ENCODE data around the gene SSTR4.
"Not testable (repeated sequence)": the region's sequence is repeated elsewhere in the genome, so short reads cannot be mapped to it uniquely, and the experiment has no call there.

SSTR4 gene

DNA sequence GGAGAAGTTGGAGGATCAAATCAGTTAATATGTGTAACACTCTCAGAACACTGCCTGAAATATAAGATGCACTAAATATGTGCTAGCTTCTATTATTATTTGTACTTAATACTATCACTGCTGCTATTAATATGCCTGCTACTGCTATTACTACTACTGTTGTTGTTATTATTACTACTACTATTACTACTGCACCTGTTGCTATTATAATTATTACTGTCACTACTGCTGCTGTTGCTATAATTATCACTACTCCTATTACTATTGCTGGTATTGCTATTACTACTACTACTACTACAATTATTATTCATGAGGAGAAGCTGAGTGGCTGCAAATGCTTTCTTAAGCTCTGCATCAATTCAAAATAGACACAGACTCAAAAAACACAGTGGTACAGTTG is 16.7 kb upstream of the SSTR4 start:
- no peak for DNase-seq (ENCODE audit: low read depth)

DNA sequence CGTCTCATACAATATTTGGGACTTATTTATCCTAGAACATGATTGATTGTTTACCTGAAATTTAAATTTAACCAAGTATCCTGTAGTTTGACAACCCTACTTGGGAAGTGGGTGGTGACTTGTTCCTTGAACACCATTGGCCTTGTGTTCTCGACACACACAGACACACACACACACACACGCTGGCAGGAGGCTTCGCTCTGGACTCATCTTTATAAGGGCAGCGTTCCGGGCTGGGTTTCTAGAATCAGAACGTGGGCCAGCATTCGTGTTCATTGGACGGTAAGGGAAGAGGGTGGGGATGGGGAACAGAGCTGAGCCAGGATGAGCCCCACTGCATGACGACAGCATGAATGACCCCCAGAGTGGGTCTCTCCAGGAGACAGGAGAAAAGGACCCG is 16.2 kb upstream of the SSTR4 start:
- no peak for DNase-seq (ENCODE audit: low read depth)

DNA sequence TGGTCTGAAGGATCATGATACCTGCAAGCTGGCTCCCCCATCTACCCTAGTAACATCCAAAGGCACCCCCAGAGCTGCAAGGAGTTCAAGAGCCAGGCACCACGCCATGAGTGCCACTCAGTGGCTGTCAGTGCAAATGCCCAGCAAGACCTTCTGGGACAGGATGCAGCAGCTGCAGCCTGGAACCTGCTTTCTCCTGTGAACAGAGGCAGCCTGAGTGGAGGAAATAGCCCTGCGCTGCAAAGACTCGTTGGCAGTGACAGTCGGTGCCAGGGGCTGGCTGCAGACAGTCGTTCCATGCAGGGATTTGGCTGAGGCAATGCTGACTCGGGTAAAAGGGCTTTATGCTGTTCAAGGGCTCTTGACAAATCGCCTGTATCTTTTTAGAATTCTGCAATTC is 15.7 kb upstream of the SSTR4 start:
- no peak for DNase-seq (ENCODE audit: low read depth)

DNA sequence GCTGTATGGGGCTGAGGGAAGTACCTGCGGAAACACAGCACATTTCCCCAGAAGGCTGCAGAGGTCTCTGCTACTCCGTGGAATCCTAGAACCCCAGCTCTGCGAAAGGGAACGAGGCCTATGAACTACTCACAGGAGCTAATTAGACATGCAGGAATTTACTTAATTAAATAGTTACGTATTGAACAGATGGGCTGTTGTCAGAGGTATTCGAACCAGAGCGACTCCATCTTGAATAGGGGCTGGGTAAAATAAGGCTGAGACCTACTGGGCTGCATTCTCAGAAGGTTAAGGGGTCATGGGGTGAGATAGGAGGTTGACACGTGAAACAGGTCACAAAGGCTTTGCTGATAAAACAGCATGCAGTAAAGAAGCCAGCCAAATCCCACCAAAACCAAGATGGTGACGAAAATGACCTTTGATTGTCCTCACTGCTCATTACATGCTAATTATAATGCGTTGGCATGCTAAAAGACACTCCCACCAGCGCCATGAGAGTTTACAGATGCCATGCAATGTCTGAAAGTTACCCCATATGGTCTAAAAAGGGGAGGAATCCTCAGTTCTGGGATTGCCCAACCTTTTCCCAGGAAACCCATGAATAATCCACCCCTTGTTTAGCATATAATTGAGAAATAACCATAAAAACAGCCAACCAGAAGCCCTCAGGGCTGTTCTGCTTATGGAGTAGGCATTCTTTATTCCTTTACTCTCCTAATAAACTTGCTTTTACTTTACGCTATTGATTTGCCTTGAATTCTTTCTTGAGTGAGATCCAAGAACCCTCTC is 14.7 kb upstream of the SSTR4 start:
- no peak for DNase-seq (ENCODE audit: low read depth)

DNA sequence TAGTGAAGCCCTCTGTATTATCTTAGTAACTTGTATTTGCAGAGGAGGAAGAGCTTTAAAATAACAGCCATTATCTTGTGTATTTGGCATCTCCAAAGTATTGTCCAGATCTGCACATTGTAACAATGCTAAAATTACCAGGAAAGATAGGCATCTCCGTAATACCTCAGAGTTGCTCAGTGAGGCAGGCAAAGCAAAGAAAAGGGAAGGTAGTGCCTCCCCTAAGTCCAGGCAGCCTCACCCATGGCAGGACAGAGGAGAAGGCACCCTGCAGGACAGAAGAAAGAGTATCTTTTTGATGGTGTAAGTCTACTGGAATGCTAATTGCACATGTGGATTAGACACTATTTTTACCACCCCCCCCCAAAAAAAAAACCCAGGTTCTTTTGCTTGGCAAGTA is 13.6 kb upstream of the SSTR4 start:
- no peak for DNase-seq (ENCODE audit: low read depth)

DNA sequence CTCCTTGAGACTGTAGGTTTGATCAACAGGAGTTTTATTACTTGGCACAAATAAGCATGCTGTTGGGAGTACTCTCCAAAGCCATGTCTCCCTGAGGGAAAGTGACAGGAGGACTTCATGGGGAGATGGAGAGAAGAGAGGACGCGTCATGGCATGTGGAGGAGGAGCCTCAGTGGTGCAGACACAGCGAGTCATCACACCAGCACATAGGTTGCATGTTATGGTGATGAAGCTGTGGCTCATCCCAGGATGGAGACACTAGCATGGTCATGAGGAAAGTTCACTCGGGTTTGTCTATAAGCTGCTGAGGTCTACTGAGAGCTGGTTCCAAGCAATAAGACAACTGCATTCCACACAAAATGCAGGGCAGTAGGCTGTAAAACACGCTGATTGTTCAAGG is 13.2 kb upstream of the SSTR4 start:
- DNase-seq (ENCODE audit: low read depth), result no peak

DNA sequence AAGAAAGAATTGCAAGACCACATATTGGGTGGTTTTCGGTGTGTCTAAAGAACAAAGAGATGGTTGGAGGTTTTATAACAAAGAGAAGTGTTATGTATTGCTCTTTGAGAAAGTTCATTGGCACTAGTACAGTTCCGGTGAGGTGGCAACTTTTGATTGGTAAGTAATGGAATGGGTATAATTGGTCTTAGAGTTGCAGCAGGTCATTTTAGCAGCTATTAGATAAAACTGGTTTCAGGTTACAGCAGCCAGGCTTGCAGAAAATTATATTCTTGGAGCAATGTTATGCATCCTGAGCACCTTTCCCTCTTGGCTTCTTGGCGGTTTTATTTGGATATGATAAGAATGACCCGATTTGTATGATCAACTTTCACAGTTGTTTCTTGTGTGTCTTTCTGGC is 12.3 kb upstream of the SSTR4 start:
- no peak for DNase-seq (ENCODE audit: low read depth)

DNA sequence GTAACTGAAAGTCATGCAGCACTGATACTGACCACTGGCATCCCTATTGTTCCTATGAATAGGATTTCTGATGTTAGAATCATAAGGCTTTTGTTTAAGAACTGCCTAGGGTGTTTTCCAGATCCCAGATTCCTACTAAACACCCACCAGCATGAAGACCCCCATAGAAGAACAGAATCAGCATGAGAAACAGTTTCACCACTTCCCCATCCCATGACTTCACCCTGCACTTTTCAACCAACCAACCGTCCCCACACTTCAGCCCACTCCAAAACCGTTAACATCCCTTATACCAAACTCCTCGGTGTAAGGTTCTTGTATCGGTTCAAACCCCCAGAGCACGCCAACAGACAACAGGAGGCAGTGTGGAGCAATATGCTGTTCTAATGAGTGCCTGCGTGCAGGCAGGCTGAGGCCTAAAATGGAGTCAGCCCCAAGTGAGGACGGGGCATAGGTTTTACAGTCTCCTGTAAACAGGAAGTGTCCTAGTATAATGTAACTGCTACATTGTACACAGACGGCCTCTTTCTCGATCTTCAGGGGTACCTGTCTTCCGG is 11.4 kb upstream of the SSTR4 start:
- DNase-seq (ENCODE audit: low read depth), result no peak

DNA sequence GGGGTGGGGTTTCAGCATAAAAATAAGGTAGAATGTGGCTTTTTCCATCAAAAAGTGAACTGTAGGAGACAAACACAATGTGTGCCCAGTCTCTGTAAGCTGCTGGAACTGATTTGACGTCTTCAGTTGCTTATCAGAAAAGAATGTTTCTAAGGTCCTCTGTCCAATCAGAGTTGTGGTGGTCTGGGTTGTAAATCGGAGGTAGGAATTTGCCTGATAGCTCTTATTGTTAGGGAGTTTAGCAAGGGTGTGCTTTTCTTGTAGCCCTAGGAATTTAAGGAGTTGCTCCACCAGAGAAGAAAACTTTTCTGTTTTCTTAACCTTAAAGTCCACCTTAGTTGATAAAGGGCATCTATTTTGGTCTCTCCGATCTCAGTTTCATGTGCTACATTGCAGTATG is 10.4 kb upstream of the SSTR4 start:
- DNase-seq (ENCODE audit: low read depth), result no peak

DNA sequence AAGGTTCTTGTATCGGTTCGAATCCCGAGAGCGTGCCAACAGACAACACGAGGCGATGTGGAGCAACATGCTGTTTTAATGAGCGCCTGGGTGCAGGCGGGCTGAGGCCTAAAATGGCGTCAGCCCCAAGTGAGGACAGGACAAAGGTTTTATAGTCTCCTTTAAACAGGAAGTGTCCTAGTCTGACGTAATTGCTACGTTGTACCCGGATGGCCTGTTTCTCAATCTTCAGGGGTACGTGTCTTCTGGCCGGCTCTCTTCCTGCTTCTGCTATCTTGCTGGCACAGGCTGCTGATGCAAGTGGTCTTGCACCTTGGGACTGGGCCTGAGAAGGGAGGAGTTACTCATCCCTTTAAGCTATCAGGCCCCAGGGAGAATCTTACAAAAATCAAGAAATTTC is 9.6 kb upstream of the SSTR4 start:
- DNase-seq (ENCODE audit: low read depth), result not testable (repeated sequence)

DNA sequence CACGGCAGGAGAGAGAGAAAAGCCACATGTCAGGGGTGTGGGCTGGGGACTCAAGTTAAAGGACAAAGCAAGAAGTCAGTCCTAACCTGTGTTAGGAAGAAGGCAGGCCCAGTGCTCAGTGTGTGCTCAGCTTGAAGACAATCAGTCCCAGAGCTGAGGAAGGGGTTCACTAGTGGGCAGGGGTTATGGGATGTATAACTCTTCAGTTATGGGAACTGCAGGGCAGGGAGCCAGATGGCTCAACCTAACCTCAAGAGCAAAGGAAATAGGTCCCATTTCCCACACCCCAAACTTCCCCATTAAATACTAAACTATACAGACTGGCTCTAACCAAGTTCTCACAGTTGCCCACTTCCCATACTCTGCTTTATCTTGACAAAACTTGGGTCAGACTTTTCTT is 7.4 kb upstream of the SSTR4 start:
- no peak for DNase-seq (ENCODE audit: low read depth)

DNA sequence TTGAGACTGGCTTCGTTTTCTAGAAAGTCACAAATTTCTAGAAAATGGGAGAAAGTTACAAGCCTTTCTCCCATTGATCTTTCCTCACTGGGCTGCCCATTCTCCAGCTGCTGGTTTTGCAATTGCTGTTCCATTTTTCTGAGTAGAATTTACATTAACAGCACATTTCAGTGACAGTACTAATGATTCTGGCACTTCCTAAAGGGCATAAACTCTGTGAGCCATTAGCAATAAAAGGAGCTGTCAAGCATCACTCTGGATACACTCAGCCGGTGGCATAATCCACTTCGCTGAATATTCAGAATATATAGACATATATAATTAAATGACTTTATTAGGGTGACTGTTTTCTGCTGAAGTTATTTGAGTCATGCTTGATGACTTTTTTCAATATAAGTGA is 6.7 kb upstream of the SSTR4 start:
- no peak for DNase-seq (ENCODE audit: low read depth)

DNA sequence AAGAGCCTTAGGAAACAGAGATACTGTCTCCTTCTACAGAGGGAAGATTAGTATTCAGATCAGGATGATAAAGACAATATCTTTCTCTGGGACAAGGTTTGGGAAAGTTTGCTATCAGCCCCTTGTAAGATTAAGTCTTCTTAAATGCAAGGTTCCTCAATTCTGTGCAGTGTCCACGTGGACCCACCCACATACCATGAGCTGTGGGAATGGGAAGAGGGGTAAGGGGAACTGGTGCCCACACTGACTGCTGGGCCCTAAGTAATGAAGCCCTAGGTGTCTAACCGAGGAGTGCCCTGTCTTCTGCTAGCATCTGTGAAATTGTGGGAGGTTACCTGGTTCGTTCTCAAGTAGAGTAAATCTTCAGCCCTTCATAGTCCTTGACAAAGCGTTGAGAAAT is 5.8 kb upstream of the SSTR4 start:
- DNase-seq (ENCODE audit: low read depth), result no peak

DNA sequence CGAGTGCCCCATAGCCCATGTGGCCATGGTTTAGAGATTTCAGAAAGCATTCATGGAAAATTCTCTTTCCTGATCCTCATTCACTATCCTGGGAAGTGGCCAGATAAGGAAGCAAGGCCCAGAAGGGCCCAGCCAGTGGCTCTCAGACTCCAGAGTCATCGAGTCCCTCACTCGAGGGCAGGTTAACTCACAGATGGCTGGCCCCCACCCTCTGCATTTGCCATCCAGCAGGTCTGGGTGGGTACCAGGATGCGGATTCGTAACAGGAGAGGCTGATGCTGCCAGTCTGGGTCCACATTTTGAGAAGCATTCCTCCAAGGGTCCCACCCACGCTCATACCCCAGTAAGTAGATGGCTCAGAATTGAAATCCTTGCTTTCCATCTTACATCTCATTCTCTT is 3.8 kb upstream of the SSTR4 start:
- no peak for DNase-seq (ENCODE audit: low read depth)

DNA sequence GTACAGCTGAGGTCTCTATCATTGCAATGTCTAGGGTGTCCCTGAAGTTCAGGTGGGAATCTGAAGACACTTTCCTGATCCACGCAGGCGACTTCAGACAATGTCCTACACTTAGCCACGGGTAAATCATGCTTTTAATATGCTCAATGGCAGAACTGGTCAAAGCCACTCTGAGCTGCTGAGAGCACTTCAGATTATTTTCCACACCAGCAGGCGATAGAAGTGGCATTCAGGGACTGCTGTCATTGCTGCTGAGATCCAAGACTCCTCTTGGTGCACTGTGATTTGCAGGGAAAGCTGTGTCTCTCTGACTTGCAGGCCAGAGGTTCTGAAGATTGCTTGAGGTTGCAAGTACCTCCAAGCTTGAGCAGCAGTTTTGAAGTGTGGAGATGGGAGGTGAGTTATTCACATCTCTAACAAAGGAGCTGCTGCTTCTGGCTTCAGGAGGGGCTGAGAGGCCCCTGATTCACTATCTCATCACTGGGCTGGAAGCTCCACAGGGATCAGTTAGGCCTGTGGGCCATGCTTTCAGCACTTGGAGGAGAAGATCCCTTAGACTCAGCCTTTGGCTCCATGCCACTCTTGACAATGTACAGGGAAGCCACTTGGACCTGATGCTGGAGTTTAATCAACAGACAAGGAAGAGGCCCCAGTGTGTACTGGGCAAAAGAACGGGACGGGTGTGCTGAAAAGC is 2.9 kb upstream of the SSTR4 start:
- DNase-seq (ENCODE audit: low read depth), result no peak

DNA sequence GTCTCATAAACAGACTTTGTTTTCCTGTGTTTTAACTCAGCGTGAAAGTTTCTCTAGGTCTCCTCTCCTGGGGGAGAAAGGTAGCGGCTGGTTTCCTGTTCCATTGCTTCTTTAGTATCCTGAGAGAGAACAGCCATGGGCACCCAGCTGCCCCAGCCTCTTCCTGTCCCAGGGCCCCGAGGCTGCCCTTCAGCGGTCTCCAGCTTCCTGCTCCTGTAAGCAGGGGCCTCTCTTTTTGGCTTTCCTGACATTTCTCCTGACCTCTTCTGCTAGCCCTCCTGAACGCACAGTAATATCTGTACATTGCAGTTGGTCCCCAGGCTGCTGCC is 2.4 kb upstream of the SSTR4 start:
- DNase-seq (ENCODE audit: low read depth), result no peak

DNA sequence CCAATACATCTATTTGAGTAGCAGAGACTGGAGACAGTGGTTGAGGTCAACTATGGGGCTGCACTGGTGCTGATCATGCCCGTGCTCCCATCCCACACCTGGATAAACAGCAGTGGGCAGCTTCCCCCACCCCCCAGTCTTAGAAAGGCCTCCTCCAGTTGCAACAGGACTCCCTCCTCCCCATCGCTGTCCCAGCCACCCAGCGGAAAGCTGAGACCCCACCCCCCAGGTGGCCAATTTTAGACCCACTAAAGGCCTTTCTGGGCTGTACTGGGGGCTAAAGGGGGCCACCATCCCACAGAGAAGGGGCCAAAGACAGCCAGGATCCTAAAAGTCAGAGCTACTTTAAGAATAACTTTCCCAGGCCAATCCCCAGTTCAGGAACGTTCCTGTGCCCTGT is 1.2 kb upstream of the SSTR4 start:
- DNase-seq (ENCODE audit: low read depth), result no peak

DNA sequence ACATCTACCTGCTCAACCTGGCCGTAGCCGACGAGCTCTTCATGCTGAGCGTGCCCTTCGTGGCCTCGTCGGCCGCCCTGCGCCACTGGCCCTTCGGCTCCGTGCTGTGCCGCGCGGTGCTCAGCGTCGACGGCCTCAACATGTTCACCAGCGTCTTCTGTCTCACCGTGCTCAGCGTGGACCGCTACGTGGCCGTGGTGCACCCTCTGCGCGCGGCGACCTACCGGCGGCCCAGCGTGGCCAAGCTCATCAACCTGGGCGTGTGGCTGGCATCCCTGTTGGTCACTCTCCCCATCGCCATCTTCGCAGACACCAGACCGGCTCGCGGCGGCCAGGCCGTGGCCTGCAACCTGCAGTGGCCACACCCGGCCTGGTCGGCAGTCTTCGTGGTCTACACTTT is 619 bp downstream of the SSTR4 start:
- DNase-seq (ENCODE audit: low read depth), result no peak

DNA sequence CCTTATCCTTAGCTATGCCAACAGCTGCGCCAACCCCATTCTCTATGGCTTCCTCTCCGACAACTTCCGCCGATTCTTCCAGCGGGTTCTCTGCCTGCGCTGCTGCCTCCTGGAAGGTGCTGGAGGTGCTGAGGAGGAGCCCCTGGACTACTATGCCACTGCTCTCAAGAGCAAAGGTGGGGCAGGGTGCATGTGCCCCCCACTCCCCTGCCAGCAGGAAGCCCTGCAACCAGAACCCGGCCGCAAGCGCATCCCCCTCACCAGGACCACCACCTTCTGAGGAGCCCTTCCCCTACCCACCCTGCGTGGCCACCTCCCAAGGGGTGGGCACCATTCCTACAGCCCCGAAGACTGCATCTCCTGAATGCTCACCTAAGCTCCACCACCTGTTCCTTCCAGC is 1.3 kb downstream of the SSTR4 start:
- no peak for DNase-seq (ENCODE audit: low read depth)

DNA sequence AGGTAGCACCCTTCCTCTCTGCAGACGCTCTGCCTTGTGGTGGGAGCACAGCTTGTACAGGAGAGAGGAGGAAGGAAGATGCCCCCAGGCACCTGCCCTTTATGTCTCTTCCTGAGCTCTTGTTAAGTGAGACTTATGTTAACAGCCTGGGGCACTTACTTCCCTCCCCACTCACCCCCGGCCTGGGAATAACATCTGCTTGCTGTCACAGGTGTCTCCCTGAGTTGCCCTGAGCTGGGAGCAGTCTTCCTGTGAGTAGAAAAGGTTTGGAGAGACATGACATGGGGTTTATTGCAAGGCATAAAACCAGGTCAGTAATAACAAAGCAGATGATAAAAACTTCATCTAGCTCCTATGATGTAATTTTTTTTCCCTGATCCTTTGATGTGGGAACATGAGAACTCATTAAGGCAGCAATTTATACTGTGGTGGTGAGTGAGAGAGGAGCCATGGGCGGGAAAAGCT is 1.9 kb downstream of the SSTR4 start:
- no peak for DNase-seq (ENCODE audit: low read depth)

DNA sequence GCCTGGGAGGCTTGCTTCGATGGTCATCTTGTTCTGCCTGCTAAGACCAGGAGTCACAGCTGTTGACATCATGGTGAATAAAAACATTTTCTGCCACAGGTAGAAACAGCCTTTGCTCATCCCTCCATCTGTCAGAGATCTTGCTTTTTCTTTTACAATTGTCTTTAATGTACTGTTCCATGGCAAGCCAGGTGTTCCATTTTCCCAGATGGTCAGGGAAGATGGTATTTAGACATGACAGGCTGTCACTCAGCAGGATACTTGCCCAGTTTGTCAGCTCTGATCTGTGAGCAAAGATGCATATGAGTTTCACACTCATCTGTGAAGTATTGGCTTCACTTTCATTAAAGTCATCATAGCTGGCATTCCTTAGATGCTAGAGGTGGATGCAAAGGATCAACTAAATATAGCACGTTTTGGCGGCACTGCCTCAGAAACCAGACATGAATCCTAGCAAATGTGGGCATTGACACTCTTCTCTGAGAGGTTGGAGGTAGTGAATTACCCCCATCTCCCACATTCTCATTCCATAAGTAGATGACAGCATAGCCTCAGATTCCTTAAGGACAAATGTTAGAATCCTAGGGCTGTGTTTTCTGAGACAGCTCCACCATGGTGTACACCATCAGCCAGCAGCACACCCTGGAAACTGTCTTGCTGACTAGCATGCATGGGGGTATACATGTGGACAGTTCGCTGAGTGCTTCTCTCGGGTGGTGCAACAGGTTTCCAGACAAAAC is 4.2 kb downstream of the SSTR4 start:
- DNase-seq (ENCODE audit: low read depth), result no peak

DNA sequence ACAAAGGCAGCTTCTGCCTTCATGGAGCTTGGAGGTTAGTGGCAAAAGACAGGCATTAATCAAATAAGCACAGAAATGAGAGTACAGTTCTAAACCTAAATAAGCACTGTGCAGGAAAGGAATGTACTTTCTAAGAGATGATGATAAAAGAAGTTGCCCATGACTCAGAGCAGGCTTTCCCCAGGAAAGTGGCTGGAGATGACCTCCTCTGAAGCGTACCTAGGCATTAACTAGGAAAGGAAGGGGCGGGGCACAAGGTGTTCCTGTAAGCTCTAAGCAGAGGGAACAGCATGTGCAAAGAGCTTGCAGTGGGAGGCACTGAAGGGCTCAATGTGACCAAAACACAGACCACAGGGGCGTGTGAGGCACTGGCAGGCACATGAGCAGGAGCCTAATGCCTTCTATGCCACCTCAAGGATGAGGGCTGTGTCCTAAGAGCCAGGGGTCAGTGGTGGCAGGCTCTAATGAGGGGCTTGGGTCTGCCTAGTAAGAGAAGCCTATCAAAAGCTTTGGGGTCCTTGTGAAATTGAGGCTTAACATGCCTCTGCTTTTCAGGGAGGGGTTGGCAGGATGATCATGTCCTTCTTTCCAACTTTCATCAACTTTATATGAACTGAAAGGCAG is 4.9 kb downstream of the SSTR4 start:
- no peak for DNase-seq (ENCODE audit: low read depth)

DNA sequence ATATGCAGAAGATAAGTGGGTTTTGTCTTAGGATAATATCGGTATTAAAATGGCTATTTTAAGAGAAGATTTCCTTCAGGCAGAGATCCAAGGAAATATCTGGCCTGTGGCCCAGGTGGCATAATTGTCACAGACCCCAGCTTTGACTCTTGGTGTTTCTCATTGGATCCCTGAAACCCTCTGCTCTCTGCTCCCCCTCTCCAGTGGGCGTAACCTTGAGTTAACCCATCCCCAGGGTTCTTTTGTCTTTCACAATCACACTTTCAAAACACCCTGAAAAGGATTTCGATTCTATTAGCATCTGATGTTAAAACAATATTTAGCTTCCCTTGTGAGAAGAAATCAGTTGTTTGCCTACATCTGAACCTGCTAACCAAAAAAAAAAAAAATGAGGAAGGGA is 7.2 kb downstream of the SSTR4 start:
- no peak for DNase-seq (ENCODE audit: low read depth)

All from HS-27A (cell line).